Effector CD4-positive, alpha-beta T cell (primary cell): ENCODE measurements around the gene SH3BGRL2.
A peak's percentile ranks its signal among the peaks of the same experiment; 100 is the strongest.
"Not testable (repeated sequence)": the region's sequence is repeated elsewhere in the genome, so short reads cannot be mapped to it uniquely, and the experiment has no call there.

Experiments used
- DNase-seq: peaks from one replicate; pipeline ENCODE4 v3.0.0-alpha.2; 2020

Gene SH3BGRL2

DNA sequence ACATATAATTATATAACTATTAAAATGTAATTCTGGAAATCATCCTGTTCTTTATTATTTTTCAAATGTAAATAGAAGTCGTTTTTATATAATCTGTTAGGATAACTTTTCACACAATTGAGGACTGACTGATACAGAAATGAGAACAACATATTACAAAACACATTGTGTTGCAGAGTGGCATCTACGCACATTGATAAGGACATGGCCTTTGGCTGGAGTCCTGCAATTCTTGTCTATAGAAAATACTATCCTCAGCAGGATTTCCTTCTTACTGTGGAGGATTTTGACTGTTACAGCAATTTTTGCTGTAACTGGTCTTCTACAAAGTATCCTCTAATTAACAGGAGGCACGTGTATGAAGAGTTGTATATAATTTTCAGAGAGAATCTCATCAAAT is 19.8 kb downstream of the SH3BGRL2 start:
- no peak for DNase-seq

GRCh38 chr6:79656134-79656533 is 25.0 kb downstream of the SH3BGRL2 start:
- DNase-seq, result no peak

DNA sequence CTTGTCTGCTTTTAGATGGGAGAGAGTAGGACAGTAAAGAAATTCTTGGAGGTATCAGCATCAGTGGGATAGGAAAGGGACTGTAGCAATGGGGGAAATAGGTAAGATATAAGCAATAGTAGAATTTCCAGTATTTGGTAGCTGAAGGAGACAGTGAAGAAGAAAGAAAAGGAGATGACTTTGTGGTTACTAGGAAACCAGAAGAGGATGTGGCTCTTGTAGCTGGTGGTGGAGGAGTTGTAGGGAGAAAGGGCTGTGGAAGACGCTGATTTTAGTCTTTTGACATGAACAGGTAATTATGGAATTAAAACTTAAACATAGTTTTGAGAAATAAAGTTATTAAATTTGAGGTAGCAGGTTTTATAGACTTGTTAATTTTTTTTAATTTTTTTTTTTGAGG is 26.1 kb downstream of the SH3BGRL2 start:
- DNase-seq, result no peak

GRCh38 chr6:79663655-79664054 is 32.5 kb downstream of the SH3BGRL2 start:
- not testable (repeated sequence) for DNase-seq

DNA sequence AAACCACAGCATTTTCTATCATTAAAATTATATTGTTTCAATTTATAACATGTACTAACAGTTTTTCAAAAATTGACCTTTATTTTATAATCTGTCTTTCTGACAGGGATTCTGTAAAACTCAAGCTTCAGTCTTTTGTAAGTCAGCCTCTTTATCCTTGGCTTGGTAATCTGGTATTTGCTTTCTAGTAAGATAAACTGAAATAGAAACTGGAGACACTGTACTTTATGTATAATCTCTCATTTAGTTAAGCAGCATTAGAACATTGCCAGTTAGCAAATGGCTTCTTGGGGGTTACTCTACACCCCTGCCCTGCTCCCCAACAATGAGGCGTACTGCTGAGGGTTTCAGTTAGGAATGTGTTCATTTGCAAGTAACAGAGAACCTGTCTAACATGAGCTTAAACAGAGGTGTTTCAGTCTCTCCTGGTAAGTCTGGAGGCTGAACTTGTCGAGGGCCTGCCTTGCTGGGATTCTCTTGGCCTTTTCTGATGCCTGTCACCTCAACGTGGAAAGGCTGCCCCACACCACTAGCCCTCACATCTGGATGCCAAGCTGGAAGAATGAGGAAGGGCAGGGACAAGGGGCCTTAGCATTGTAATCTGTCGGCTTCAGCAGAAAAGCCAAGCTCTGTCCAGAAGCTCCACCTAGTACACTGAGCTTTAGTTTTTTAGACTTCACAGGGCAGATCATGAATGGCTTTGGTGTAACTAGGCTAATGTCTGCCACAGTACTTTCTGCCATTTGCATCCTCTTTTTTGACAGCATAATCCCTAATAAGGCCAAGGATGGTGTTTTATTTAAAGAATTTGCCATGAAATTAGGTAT is 34.8 kb downstream of the SH3BGRL2 start:
- no peak for DNase-seq

DNA sequence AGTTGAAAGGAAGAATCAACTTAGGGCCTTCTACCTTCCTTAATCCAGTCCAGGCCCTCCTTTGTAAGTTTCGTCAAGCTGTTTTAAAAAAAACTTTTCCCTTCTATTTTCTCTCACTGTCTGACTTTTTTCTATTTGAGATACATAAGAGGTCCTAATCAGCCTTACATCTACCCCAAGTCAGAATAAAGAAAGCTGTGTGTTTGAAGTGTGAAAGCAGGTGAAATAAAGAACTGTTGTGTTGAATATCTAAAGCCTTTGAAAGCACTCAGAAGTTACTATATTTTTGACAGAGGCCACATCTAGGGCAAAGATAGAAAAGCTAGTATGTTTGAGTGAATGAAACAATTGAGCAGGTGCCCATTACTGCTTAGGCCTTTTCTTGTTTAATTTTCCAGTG is 35.5 kb downstream of the SH3BGRL2 start:
- no peak for DNase-seq

DNA sequence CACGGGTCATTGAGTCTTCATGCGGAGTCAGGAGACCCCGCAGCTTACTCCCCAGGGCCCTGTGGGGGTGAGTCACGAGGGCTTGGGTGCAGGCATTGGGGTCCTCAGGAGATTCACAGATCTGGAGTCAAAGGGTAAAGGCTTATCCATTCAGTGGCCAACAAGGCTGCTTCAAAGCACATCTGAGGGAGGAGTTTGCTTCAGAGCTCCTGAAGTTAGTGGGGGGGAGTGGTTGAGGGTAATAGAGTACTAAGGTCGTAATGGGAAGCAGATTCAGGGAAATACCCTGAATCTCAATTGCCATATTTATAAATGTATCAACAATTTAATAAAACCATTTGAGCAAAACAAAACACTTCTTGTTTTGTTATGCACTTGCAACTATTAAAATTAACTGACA is 37.3 kb downstream of the SH3BGRL2 start:
- no peak for DNase-seq

DNA sequence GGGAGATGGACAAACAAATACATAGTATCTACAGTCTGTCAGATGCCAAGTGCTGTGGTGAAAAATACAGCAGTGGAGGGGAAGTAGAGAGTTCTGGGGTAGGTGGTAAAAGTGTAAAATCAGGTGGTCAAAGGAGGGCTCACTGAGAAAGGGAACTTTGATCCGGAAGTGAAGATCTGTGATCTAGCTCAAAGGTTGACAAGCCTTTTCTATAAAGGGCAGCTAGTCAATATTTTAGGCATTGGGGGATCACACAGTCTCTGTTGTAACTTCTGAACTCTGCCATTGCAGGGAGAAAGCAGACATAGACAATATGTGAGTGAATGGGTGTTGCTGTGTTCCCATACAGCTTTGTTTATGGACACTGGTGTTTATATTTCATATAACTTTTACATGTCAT is 38.6 kb downstream of the SH3BGRL2 start:
- DNase-seq, result no peak

DNA sequence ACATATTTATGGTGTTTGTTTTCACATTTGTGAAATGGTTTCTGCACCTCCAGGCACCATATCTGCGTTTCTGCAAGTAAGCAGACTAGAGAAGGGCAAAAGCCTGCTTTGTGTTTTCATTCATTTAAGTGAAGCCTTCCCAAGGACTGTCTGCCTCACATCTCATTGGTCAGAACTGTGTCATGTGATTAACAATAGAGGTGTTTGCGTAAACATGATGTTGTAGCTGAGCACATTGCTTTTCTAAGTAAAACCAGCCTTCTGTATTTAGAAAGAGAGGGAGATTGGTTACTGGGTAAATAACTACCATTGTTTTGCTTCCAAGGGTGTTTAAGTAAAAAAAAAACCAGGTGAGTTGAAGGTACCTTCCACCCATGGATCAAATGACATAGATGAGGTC is 39.7 kb downstream of the SH3BGRL2 start:
- no peak for DNase-seq

- peak; percentile 3 for DNase-seq
Measured at GRCh38 chr6:79671600-79672266, 40.6 kb downstream of the SH3BGRL2 start.

DNA sequence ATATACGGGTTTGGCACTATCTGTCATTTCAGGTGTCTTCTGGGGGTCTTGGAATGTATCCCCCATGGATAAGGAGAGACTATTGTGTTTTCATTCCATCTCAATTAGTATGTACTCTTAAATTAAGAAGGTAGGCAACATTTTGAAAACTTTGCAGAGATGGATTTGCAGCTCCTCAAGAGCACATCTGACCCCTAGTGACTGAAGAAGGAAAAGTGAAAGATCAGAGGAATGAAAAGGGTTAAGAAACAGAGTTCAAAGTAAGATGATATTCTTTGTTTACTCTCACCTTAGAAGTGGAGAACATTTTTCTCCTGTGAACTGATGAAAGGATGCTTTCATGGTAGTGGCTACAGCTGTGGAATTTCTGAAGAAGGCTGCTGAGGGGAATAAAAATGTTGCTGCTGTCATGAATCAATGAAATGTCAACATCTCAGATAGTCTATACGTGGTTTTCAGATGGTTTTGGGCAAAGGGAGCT is 41.5 kb downstream of the SH3BGRL2 start:
- no peak for DNase-seq

DNA sequence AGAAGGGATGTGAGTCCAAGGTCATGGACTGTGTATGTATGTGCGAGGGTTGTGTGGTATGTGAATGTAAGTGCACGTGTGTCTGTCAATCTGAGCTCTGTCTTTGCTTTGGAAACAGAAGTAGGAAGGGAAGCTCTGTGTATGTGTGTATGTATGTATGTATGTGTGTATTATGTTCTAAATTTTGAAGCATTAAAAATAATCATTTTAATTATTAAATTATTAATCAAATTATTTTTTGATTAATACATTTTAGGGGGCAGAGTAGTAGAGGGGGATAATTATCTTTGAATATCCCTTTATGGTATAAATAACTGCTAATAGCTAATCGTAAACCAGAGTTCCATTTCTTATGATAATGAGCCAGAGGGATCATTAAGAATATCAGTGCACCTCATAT is 42.8 kb downstream of the SH3BGRL2 start:
- no peak for DNase-seq

- DNase-seq, result no peak
Measured at GRCh38 chr6:79676785-79677736, 45.9 kb downstream of the SH3BGRL2 start.

- not testable (repeated sequence) for DNase-seq
Measured at GRCh38 chr6:79682682-79683081, 51.6 kb downstream of the SH3BGRL2 start.

DNA sequence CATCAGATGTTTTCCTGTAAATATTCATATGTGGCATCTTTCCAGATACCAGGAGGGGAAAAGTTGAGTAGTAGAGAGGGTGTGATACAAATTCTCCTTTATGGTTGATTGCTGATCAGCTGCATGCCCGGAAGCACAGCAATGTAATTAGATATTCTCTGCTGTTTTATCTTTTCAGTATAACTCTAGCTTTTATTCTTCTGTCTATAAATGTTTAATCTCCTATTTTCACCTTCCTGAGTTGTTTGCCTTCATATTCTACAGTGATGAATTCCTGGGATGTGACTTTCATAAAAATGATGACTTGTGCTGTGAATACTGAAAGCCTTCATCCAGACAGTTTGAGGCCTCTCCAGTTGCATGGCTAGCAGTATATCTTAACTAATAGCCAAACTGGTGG is 53.7 kb downstream of the SH3BGRL2 start:
- no peak for DNase-seq

DNA sequence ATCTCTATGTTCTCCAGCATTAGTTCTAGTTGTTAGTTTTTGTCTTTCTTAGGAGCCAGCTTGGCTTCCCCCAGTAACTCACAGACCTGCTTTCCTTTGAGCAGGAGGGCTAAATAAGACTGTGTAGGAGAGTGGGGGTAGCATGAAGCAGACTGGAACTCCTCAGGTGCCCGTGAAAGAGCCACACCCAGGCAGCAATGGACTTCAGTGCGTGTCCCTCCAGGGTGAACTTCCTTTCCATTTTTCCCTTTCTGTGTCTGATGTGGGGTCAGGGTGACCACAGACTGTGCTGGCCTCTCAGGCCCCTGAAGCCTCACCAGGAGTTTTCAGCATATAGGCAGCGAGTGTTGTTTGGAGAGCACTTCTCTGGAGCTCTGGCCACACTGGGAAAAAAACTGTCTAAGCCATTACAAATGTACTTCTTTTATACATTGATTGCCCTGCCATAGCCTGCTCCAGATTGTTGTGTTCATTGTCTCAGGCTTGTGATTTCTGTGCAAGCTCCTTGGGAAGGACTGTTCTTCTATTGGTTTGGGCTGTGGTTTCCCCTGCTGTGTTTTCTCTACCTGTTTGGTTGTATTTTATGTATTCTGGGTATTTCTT is 55.7 kb downstream of the SH3BGRL2 start:
- DNase-seq, result no peak

- DNase-seq, result no peak
Measured at GRCh38 chr6:79687759-79688158, 56.6 kb downstream of the SH3BGRL2 start.

GRCh38 chr6:79694156-79694555 is 63.0 kb downstream of the SH3BGRL2 start:
- DNase-seq, result no peak

DNA sequence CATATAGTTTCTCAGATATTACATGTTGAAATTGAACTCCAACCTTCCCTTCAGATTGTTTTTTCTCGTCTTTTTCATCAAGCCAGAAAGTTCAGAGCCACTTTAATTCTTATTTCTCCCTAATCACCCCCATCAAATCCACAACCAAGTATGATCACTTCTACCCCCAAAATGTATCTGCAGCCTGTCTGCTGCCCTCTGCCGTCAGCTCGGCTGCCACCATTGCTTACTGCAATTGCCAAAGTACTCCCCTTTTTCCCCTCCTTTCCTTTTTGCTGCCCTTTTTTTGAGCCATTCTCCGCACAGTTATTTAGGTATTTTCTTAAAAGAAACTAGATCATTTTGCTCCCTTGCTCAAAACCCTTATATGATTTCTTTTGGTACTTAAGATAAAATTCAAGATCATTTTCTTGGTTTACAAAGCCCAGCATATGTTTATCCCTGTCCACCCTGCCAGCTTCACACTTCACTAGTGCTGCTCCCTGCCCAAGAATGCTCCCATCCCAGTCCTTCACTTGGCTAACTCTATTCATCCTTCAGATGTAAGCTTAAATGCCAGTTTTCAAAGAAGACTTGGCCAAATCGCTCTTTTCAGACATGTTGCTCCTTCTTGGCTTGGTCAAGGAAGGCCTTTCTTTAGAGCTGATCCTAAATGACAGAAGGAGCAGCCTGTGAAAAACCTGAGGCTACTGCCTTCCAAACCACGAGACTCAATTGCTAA is 63.7 kb downstream of the SH3BGRL2 start:
- no peak for DNase-seq

DNA sequence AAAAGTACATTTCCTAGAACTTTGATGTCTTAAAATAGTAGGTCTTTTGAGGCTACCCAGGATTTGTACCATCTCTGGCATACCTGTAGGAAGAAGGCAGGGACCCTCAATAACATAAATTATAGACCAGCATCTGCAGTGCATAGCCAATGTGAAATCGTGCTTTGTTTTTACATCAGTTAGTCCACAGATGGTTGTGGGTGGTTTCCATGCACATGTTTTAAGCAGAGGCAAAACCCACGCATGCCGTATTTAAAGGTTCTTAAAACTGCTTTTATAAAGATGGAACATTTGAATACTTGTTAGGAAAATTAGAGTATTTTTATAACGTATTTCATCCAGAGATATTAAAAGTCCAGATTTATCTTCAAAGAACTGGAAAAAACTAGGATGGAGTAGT is 66.3 kb downstream of the SH3BGRL2 start:
- no peak for DNase-seq

- no peak for DNase-seq
Measured at GRCh38 chr6:79699606-79700005, 68.5 kb downstream of the SH3BGRL2 start.

- DNase-seq, result no peak
Measured at GRCh38 chr6:79702691-79703090, 71.6 kb downstream of the SH3BGRL2 start.
